ENCODE measurements around the gene TSSK2. TPM values are rescaled to one million over a fixed set of nuclear protein-coding genes. Genes with fewer than 3 reads are reported as not detected.
A peak's percentile ranks its signal among the peaks of the same experiment; 100 is the strongest.

Gene TSSK2
- polyA plus RNA-seq, 4 donors: 0.15 TPM; not detected in 3

GRCh38 chr22:19179497-19180048, 48.5 kb downstream of the TSSK2 start:
- peak in 3 of 4 donors; percentile 52 to 63 (median 62) for DNase-seq (ENCODE audit: low read depth in 4 of 4, low spot score in 3 of 4)

- DNase-seq (ENCODE audit: low read depth in 4 of 4, low spot score in 3 of 4): no peak
Measured at GRCh38 chr22:19180234-19180633, 49.1 kb downstream of the TSSK2 start.

- no peak for DNase-seq (ENCODE audit: low read depth in 4 of 4, low spot score in 3 of 4)
Measured at GRCh38 chr22:19180740-19181410, 49.8 kb downstream of the TSSK2 start.

GRCh38 chr22:19181786-19182471, 50.8 kb downstream of the TSSK2 start:
- DNase-seq (ENCODE audit: low read depth in 4 of 4, low spot score in 3 of 4): no peak

Other genes starting within 250 kb of the TSSK2 start
- 10 to 100 TPM in 1 of 4 donors, 1 to 10 TPM in 3; 2.3 to 12.8 (median 7.3) TPM for gene DGCR6, start 225.0 kb upstream of the TSSK2 start, polyA plus RNA-seq (ENCODE audit: insufficient read length in 4 of 4)
- 10 to 100 TPM in 2 of 4 donors, 1 to 10 TPM in 1, under 1 TPM in 1; 0.75 to 24.0 (median 11.0) TPM for gene PRODH, start 195.0 kb upstream of the TSSK2 start, polyA plus RNA-seq (ENCODE audit: insufficient read length in 4 of 4)
- 10 to 100 TPM; 69.0 to 75.9 (median 71.2) TPM for gene DGCR2, start 8.9 kb upstream of the TSSK2 start, polyA plus RNA-seq (ENCODE audit: insufficient read length in 4 of 4)
- 10 to 100 TPM; 11.9 to 14.8 (median 13.6) TPM for gene ESS2, start 13.3 kb downstream of the TSSK2 start, polyA plus RNA-seq (ENCODE audit: insufficient read length in 4 of 4)
- gene GSC2, start 19.0 kb downstream of the TSSK2 start, polyA plus RNA-seq (ENCODE audit: insufficient read length in 4 of 4): not detected
- 10 to 100 TPM; 30.7 to 84.1 (median 69.1) TPM for gene SLC25A1, start 47.4 kb downstream of the TSSK2 start, polyA plus RNA-seq (ENCODE audit: insufficient read length in 4 of 4)
- gene CLTCL1, start 160.4 kb downstream of the TSSK2 start, polyA plus RNA-seq (ENCODE audit: insufficient read length in 4 of 4): 1 to 10 TPM; 5.2 to 6.7 (median 6.0) TPM

All from left renal pelvis (tissue), 4 donors.